B cell (primary cell): ENCODE data around the gene STK11. TPM values are rescaled to one million over a fixed set of nuclear protein-coding genes. Genes with fewer than 3 reads are reported as not detected.
A peak's percentile ranks its signal among the peaks of the same experiment; 100 is the strongest.

Experiments
- ATAC-seq: fragments of 200-7000 bp; cut with Tn5 transposase; one replicate; pipeline ENCODE4 v1.10.0; 2021; ENCODE audit warnings: low read depth, mild to moderate bottlenecking, moderate number of reproducible peaks, moderate library complexity
- CTCF ChIA-PET: fragments of 350-600 bp; sonication (Branson Sonifier 250); formaldehyde crosslinking; loops from one replicate; lab custom pipeline; 2021; ENCODE audit warnings: antibody characterized with exemption, inconsistent platforms; lab: Charles Lee
- POLR2A ChIA-PET: fragments of 350-600 bp; sonication (Branson Sonifier 250); formaldehyde crosslinking; loops from one replicate; lab custom pipeline; 2021; ENCODE audit warnings: antibody characterized with exemption; lab: Charles Lee
- DNase-seq: peaks from one replicate; pipeline ENCODE4 v3.0.0; 2013
- H2AFZ ChIP-seq: 2 replicates; pipeline ENCODE4 v1.6.1; 2012; ENCODE audit warnings: mild to moderate bottlenecking, low read depth, low read length; ENCODE audit not compliant: insufficient read depth, poor library complexity, severe bottlenecking
- H3K27ac ChIP-seq, 2 donors: 1 replicate in 1 of 2; 2 replicates in 1 of 2; pipeline ENCODE4 v1.5.1; 2012 to 2013; ENCODE audit warnings: low read length in 2 of 2, mild to moderate bottlenecking in 2 of 2, moderate library complexity in 1 of 2
- H3K27me3 ChIP-seq, 4 experiments: fragments of 200-600 bp in 1 of 4; sonication (generic) in 1 of 4; replicated peaks in 1 of 4; 1 replicate in 2 of 4; 2 replicates in 2 of 4; pipeline versions ENCODE4 v1.6.1 to v1.7.0; 2013 to 2016; ENCODE audit warnings: low read length in 3 of 4, mild to moderate bottlenecking in 2 of 4, mixed read lengths in 1 of 4, moderate library complexity in 1 of 4; ENCODE audit not compliant: insufficient read depth in 4 of 4, control insufficient read depth in 3 of 4; ENCODE audit errors: control extremely low read depth in 1 of 4
- H3K36me3 ChIP-seq, 2 experiments: replicated peaks in 1 of 2; 1 replicate in 1 of 2; 2 replicates in 1 of 2; pipeline versions ENCODE4 v1.6.1 to v1.7.1; 2013; ENCODE audit warnings: low read length in 1 of 2; ENCODE audit not compliant: insufficient read depth in 2 of 2, control insufficient read depth in 1 of 2; ENCODE audit errors: control extremely low read depth in 1 of 2, extremely low read depth in 1 of 2
- H3K4me1 ChIP-seq, 2 donors: fragments of 200-600 bp in 1 of 2; sonication (generic) in 1 of 2; 1 replicate in 1 of 2; 2 replicates in 1 of 2; pipeline versions ENCODE4 v1.5.1 to v1.6.1; 2013 to 2017; ENCODE audit warnings: low read length in 2 of 2; ENCODE audit not compliant: control insufficient read depth in 2 of 2, insufficient read depth in 2 of 2
- H3K4me2 ChIP-seq: replicated peaks from 2 replicates; pipeline ENCODE3; 2012; ENCODE audit warnings: mild to moderate bottlenecking, low read depth, low read length; ENCODE audit not compliant: poor library complexity, severe bottlenecking
- H3K4me3 ChIP-seq, 5 experiments: fragments of 200-600 bp in 1 of 5; sonication (generic) in 1 of 5; 1 replicate in 3 of 5; 2 replicates in 2 of 5; pipeline versions ENCODE4 v1.5.1 to v1.7.0; 2011 to 2016; ENCODE audit warnings: low read length in 4 of 5, mild to moderate bottlenecking in 4 of 5, low read depth in 2 of 5, control low read depth in 1 of 5, moderate library complexity in 1 of 5; ENCODE audit not compliant: insufficient read depth in 1 of 5; ENCODE audit errors: control extremely low read depth in 1 of 5, extremely low read depth in 1 of 5
- H3K79me2 ChIP-seq: fragments of 200-600 bp; sonication (generic); one replicate; pipeline ENCODE4 v1.6.0; 2016; ENCODE audit warnings: low read length; ENCODE audit not compliant: control insufficient read depth, insufficient read depth
- H3K9ac ChIP-seq: fragments of 200-600 bp; sonication (generic); 2 replicates; pipeline ENCODE4 v1.6.1; 2017; ENCODE audit warnings: mild to moderate bottlenecking, low read length, moderate library complexity
- H3K9me3 ChIP-seq, 3 donors: one replicate each; pipeline versions ENCODE4 v1.6.1 to v1.7.1; 2013; ENCODE audit warnings: low read length in 2 of 3; ENCODE audit not compliant: control insufficient read depth in 2 of 3, insufficient read depth in 1 of 3; ENCODE audit errors: control extremely low read depth in 1 of 3
- H4K20me1 ChIP-seq: 2 replicates; pipeline ENCODE4 v1.6.0; 2012; ENCODE audit warnings: mild to moderate bottlenecking, low read length; ENCODE audit not compliant: insufficient read depth, control insufficient read depth, poor library complexity, severe bottlenecking
- H3K27ac Mint-ChIP-seq: one replicate; pipeline ENCODE4 v1.8.0; 2021; ENCODE audit warnings: mixed read lengths
- H3K27me3 Mint-ChIP-seq: one replicate; pipeline ENCODE4 v1.8.0; 2021; ENCODE audit warnings: mixed read lengths
- H3K4me1 Mint-ChIP-seq: one replicate; pipeline ENCODE4 v1.8.0; 2021; ENCODE audit warnings: mixed read lengths
- H3K4me3 Mint-ChIP-seq: one replicate; pipeline ENCODE4 v1.8.0; 2021; ENCODE audit warnings: mixed read lengths
- H3K9me3 Mint-ChIP-seq: one replicate; pipeline ENCODE4 v1.8.0; 2022; ENCODE audit warnings: mixed read lengths; ENCODE audit not compliant: insufficient read depth
- CTCF ChIP-seq: fragments of 200-600 bp; IDR thresholded peaks from one replicate; pipeline ENCODE4 v1.8.0; 2022; ENCODE audit warnings: antibody characterized with exemption, mild to moderate bottlenecking
- EZH2 ChIP-seq: IDR thresholded peaks from 2 replicates; pipeline ENCODE4 v1.6.1; 2012; ENCODE audit warnings: borderline replicate concordance, low read depth, mild to moderate bottlenecking, moderate library complexity, low read length; ENCODE audit not compliant: insufficient read depth, poor library complexity, severe bottlenecking
- WGBS: methylation state at CpG from one replicate; pipeline ENCODE4 v1.1.5; 2013; ENCODE audit warnings: missing lambda C conversion rate; ENCODE audit not compliant: insufficient coverage; 5-methylcytosine and 5-hydroxymethylcytosine counted together
- intact Hi-C: fragments of 100-400 bp; cut with micrococcal nuclease; formaldehyde crosslinking; loops from one replicate; pipeline ENCODE4 v1.10.0; 2022
- polyA plus RNA-seq: library from polyadenylated mRNA; depleted of rRNA; stranded (reverse); fragments of >200 nt; gene quantifications from 2 replicates; pipeline ENCODE4 v1.2.3, GENCODE V29; 2012
- total RNA-seq, 2 donors: library from RNA; stranded (reverse); fragments of 120-200 nt in 1 of 2; gene quantifications; 1 replicate in 1 of 2; 2 replicates in 1 of 2; pipeline versions ENCODE4 v1.2.3 to v1.2.4, GENCODE V29; 2013 to 2022

The STK11 gene
- total and polyA plus RNA-seq, 2 donors (not counting 1 experiment from before 2014, with no cell fraction given), result 87.9 to 89.9 TPM

- Histone ChIP-seq H3K4me3 (no peak overlapping the region), H2AFZ (no peak overlapping the region), H3K4me1 (peaks cover 6 to 13% of the 10 kb centered on the region in 2 donors), H3K9ac (no peak overlapping the region), H3K9me3 (peaks cover 0 to 5% (median 0%) of the 10 kb centered on the region in 3 donors), H3K27ac (no peak overlapping the region), H4K20me1 (peaks cover 61% of the 10 kb centered on the region), H3K4me2 (no peak overlapping the region), H3K79me2 (peaks cover 89% of the 10 kb centered on the region), H3K27me3 (no peaks in the 10 kb centered on the region), H3K36me3 (peaks cover 0 to 5% of the 10 kb centered on the region in 2 experiments)
- intact Hi-C loops, result no loop called here
- no peaks in the 10 kb centered on the region for H3K9me3 Mint-ChIP-seq
- ATAC-seq (no peak), DNase-seq (no peak)
- TF ChIP-seq CTCF (no peak), EZH2 (no peak)
- peak overlapping the region; percentile 26 for H3K27ac Mint-ChIP-seq
- 91% methylated on average over 51 of the region's 52 CpGs for WGBS
- POLR2A ChIA-PET, result no interaction called here
- CTCF ChIA-PET, result no interaction called here
- peak overlapping the region; percentile 20 for H3K4me3 Mint-ChIP-seq
- H3K27me3 Mint-ChIP-seq, result no peaks in the 10 kb centered on the region
- peaks cover 31% of the 10 kb centered on the region for H3K4me1 Mint-ChIP-seq
Measured at GRCh38 chr19:1169921-1170885, 35.4 kb upstream of the STK11 start.
